Embryonic facial prominence (tissue), 1 donor: ENCODE results near the gene KLHL22.
A peak's percentile ranks its signal among the peaks of the same experiment; 100 is the strongest.
"Not testable (repeated sequence)": the region's sequence is repeated elsewhere in the genome, so short reads cannot be mapped to it uniquely, and the experiment has no call there.

Source experiments
- DNase-seq: peaks from one replicate; pipeline ENCODE4 v3.0.0-alpha.2; 2016; ENCODE audit errors: extremely low spot score

Gene KLHL22

DNA sequence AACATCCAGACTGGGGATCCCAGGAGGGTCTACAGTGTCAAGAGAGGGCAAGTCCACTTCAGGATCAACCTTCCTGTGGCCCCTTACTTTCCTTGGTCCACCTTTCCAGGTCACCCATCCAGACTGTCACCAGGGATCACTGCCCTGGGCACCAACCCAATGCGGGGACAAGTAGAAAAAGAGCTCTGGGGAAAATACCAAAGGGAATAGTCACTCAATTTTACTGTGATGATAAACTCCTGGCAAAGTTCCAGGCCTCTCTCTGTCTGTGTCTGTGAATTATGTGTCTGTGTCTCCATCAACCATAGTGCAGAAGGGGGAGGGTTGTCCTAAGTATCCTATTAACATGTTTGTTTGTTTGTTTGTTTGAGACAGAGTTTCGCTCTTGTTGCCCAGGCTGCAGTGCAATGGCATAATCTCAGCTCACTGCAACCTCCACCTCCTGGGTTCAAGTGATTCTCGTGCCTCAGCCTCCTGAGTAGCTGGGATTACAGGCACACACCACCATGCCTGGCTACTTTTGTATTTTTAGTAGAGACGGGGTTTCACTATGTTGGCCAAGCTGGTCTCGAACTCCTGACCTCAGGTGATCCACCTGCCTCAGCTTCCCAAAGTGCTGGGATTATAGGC, 8.8 kb upstream of the KLHL22 start:
- DNase-seq, result not testable (repeated sequence)

DNA sequence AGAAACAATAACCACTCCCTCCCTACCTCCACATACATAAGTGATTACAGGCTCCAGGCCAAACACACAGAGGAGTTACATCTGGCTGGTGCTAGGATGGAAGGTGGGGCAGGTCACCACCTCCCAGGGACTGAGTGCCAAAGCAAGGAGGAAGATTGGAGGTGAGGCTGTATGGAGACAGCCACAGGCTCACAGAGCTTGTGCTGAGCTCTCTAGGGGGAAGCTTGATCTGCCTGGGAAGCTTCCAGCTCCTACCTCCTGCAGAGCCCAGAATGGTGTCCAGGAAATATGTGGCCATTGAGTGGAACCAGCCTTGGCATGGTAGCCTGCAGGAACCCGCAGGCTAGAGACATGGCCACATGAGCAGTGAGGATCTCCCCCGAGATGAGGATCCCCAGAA, 8.2 kb upstream of the KLHL22 start:
- DNase-seq, result no peak

DNA sequence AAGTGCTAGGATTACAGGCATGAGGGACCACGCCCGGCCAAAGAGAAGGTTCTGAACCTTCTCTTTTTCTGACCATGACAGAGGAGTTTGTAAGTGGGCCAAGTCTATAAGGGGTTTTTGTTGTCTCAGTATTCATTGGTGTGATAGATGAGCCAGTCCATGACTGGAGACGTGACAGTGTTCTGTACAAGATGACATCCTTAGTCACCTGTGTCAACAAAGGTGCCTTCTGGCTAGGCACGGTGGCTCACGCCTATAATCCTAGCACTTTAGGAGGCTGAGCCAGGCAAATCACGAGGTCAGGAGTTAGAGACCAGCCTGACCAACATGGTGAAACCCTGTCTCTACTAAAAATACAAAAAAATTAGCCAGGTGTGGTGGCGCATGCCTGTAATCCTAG, 4.2 kb upstream of the KLHL22 start:
- DNase-seq, result no peak

DNA sequence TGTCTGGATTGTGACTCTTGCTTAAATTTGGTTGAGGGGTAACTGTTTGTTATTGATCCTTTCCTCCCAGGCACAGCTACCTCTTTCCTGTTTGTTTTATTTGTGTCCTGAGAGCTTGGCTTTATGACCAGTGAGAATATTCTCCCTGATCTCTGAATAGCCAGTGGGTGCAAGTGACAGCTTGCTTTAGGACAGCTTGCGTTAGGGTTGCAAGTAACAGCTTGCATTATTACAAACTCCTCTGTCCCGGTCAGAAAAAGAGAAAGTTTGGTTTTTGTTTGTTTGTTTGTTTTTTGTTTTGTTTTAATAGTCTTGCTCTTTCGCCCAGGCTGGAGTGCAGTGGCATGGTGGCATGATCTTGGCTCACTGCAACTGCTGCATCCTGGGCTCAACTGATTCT, 3.3 kb upstream of the KLHL22 start:
- DNase-seq, result no peak

DNA sequence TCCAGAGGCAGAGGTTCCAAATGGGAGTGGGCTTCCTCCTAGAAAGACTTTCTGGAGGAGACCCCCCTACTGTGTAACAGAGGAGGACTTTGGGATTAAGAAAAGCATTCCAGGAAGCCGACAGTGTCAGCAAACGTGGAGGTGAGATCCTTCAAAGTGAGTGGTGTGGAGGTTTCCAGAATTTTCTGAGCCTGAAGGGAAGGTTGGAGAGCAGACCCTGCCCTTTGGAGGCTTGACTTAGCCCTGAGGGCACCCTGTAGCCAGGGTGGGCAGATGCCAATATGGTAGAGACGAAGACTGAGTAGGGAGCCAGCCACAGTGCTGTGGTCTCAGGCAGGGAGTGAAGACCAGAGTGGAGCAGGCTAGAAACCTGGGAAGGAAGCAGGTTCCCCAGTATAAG, 1.8 kb upstream of the KLHL22 start:
- DNase-seq, result no peak

DNA sequence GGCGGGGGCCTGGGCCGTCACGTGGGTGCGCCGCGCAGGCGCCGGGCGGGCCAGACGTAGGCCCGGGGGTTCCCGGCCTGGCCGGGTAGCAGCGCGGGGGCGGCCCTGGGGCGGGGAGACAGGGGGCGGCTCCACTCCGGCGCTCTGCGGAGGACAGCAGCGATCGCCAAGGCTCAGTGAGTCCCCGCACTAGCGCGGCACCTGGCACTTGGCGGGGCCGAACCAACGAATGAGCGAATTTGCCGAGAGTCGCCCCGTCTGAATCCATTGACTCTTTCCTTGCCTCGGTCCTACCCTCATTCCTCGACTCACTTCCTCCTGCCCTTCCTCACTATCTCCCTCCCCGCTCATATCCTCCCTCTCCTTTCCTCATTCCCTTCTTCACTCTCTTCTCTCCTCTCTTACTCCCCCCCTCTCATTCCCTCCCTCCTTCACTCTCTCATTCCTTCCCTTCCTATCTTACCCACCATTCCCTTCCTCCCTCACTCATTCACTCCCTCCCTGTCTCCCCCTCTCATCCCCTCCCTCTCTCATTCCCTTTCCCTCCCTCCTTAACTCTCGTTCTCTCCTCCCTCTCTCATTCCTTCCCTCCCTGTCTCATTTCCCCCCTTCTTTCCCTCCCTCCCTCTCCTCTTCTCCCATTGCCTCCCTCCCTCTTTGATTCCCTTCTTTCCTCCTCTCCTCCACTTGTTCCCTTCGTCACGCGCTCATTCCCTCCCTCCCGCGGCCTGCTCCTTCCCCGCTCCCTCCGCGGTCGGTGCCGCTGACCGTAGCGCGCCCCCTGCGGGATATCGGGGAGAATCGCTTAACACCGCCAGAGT, 476 bp upstream of the KLHL22 start:
- DNase-seq, result peak; percentile 73

DNA sequence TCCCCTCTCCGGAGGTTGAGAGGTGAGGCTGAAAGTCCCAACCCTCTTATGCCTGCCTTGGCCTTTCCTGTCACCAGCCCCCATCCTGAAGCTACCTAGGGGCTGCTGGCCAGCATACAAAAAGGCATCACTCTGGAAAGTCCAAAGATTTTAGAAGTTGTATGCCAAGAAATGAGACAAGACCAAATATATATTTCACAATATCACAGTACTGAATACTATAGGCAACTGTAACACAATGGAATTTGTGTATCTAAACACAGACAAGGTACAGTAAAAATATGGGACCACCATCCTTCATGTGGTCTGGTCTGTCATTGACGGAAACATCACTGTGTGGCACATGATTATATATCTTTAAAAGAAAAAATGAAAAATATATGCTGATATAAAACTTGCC, 4.2 kb downstream of the KLHL22 start:
- DNase-seq, result no peak

DNA sequence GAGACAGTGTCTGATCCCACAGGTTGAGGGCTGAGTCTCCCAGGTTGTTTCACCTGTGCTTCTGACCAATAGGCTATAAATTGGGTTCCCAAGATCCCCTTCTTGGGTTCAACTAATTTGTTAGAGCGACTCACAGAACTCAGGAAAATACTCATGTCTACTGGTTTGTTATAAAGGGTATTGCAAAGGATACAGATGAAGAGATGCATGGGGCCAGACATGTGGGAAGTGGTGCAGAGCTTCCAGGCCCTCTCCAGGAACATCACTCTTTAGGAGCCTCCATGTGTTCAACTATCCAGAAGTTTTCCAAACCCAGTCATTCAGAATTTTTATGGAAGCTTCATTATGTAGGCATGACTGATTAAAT, 4.7 kb downstream of the KLHL22 start:
- DNase-seq, result no peak

DNA sequence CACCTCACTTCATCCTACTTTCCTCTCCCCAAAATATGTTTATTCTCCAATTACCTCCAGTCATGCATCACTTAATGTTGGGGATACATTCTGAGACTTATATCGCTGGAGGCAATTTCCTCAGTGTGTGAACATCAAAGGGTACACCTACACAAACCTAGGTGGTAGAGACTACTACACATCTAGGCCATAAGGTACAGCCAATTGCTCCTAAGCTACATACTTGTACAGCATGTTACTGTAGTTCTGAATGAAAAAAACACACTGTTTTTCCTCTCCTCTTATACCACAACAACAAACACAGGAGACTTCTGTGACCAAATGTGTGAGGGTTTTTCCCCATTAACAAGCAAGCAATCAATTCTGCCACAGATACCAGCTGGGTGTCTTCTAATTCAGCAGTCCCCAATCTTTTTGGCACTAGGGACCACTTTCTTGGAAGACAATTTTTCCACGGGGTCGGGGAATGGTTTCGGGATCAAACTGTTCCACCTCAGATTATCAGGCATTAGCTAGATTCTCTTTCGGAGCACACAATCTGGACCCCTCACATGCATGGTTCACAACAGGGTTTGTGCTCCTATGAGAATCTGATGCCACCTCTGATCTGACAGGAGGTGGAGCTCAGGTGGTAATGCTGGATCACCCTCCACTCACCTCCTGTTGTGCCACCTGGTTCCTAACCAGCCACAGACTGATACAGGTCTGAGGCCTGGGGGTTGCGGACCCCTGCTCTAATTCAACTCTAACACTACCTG, 5.2 kb downstream of the KLHL22 start:
- no peak for DNase-seq

DNA sequence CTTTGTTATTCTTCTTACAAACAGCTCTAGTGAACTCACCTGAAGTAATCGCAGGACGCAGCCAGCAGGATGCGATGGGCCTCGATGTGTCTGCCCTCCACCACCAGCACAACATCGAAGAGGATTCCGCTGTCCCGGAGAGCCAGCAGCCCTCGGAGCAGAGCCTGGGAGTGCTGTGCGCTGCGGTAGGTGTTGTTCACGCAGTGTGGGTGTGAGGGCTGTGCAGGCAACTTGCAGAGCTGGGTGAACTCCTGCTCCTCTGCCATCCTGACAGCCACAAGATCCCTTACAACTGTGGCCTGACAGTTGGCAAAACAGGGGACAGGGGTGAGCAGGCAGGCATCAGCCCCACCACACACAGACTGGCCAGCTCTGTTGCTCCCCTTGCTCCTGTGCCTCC, 6.6 kb downstream of the KLHL22 start:
- no peak for DNase-seq

DNA sequence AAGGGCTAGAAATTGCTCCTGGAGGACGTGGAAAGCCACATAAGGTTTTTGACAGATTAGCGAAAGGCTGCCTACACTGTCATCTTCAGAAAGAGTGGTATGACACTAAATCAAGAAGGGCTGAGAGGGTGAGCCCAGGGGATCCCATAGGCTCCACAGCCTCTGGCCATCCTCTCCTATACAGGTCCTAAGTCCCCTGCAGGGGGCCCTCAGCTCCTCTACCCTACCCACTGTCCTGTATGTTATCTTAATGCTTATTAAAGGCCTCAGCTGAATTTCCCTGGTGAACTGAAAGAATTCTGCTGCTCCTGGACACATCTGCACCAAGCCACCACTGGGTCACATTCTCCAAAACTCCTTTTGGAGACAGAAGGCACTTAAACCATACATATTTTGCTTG, 7.9 kb downstream of the KLHL22 start:
- no peak for DNase-seq

DNA sequence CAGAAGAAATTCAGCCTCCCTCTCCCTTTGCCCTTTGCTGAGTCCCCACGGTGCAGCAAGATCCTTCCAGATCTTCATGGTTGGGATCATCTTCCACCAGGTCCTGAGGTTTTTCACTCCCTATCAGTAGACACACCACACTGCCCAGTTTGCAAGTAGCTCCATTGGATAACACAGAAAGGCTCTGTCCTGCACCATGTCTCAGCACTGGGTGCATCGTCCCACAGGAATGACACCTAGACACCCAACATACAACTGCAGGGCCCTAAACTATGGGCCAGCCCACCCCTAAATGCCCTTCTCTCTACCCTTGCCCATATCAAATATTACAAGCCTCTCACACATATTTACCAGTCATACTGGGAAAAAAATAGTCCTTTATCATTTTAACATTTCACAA, 9.4 kb downstream of the KLHL22 start:
- DNase-seq, result no peak

DNA sequence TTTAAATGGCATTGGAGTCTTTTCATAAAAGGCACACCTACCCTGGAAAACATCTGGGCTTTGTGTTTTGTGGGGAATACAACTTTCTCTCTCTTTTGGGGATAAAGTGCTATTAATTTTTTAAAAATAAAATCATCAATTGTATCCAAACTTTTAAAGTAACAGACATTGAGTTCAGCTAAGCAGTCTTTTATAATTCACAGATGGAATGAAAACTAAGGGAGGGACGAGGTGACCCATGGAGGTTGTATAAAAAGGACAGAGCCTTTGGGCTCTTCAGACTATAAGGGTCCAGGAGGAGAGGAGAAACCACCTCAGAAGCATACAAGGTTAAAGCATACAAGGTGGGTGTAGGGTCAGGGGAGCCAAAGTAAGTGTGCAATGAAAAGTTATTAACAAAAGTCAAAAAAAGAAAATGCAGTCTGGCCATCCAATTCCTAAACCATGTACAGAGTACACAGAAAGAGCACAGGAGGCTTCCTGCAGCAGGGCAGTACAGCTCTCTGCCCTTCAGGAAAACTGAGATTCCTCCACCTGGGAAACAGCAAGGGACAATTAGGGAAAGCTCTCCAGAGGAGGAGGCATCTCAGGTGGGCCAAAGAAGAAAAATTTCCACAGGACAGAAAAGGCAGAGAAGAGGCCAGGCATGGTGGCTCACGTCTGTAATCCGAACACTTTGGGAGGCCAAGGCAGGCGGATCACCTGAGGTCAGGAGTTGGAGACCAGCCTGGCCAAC, 10.5 kb downstream of the KLHL22 start:
- no peak for DNase-seq

DNA sequence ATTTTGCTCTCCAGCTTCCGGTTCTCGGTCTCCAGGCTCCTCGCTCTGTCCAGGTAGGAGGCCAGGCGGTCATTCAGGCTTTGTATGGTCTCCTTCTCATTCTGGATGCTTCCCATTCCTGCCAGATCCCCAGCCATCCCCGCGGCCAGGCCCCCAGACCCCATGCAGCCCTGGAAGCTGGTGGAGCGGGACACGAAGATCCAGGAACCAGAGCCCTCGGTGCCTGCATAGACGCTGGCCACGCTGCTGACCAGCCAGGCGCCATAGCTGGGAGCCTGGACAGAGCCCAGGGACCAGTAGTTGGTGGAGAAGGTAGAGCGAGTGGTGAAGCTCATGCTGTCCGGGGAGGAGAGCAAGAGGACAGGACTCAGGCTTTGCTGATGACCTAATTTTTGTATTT, 11.8 kb downstream of the KLHL22 start:
- DNase-seq, result no peak

DNA sequence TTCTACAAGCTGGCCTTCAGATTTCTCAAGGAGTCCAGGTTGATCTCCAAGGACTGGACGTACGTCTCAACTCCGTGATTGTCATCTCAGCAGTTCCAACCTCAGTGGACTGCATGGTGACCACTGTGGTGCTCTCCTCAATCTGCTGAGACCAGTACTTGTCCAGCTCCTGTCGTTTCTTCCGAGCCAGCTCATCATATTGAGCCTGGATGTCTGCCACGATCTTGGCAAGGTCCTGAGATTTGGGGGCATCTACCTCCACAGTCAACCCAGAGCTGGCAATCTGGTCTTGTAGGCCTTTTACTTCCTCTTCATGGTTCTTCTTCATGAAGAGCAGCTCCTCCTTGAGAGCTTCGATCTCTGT, 12.5 kb downstream of the KLHL22 start:
- DNase-seq, result not testable (repeated sequence)

DNA sequence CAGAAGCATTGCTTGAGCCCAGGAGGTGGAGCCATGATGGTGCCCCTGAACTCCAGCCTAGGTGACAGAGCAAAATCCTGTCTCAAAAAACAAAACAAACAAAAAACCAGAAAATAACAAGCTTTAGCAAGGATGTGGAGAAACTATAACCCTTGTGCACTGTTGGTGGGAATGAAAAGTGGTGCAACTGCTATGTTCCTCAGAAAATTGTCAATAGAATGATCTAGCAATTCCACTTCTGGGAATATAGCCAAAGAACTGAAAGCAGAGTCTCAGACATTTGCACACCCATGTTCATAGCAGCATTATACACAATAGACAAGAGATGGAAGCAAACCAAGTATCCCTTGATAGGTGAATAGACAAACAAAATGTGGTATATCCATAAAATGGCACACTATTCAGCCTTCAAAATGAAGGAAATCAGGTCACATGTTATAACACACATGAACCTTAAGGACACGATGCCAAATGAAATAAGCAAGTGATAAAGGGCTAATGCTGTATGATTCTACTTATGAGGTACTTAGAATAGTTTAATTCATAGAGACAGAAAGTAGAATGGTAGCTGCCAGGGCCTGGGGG, 15.9 kb downstream of the KLHL22 start:
- DNase-seq, result no peak

DNA sequence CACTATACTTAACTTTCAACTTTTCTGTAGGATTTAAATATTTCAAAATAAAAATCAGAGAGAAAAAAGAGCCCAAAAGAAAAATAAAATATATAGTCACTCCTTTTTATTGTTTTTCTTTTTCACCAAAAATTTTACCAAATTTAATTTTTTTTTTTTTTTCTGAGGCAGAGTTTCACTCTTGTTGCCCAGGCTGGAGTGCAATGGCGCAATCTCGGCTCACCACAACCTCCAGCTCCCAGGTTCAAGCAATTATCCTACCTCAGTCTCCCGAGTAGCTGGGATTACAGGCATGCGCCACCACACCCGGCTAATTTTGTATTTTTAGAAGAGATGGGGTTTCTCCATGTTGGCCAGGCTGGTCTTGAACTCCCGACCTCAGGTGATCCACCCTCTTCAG, 17.5 kb downstream of the KLHL22 start:
- not testable (repeated sequence) for DNase-seq

DNA sequence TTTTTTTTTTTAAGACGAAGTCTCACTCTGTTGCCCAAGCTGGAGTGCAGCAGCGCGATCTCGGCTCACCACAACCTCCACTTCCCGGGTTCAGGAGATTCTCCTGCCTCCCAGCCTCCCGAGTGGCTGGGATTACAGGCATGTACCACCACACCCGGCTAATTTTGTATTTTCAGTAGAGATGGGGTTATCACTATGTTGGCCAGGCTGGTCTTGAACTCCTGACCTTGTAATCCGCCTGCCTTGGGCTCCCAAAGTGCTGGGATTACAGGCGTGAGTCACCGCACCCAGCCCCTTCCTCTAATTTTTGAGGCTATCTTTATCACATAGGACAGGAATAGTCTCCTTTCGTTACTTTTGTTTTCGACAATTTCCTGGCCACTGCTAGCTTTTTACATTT, 20.0 kb downstream of the KLHL22 start:
- DNase-seq, result not testable (repeated sequence)

DNA sequence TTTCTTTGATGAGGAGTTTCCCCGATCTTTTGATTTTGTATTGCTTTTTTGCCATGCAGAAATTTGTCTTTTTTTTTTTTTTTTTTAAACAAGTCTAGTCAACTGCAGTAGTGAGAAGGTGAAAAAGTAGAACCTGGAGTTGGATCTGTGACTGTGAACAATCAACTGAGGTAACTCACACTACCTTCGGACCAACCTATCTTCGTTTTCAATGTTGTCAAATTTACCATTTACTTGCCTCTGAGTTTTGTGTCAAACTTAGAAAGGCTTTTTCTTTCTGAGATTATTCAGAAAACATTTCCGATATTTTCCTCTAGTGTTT, 20.5 kb downstream of the KLHL22 start:
- DNase-seq, result no peak

DNA sequence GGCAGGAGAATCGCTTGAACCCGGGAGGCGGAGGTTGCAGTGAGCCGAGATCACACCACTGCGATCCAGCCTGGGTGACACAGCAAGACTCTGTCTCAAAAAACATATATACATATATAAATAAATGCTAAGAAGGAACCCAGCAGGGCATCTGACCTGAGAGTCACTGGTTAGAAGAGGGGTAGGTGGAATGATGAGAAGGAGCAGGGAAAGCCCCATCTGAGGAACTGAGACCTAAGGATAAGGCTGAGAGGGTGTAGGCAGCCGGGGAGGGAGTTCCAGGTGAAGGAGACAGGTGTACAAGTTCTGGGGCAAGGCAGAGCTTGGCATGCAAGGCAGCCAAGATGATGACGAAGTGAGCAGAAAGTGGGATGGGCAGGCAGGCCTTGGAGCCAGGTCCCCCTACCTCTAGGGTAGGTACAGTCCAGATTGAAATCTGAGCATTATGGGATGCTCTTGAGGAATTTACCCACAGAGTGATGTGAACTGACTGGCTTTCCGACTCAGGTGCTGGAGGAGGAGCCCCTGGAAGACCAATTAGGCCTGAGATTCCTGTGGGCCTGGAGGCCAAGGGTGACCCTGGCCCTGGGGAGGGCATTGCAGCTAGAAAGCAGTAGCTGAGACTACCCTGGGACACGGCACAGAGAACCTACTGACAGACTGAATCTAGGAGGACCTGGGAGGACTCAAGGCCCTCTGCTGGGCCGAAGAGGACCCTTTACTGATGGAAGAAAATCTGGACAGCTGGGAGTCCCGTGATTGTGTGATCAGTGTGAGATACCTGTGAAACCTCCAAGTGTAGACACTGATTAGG, 22.8 kb downstream of the KLHL22 start:
- DNase-seq, result no peak

DNA sequence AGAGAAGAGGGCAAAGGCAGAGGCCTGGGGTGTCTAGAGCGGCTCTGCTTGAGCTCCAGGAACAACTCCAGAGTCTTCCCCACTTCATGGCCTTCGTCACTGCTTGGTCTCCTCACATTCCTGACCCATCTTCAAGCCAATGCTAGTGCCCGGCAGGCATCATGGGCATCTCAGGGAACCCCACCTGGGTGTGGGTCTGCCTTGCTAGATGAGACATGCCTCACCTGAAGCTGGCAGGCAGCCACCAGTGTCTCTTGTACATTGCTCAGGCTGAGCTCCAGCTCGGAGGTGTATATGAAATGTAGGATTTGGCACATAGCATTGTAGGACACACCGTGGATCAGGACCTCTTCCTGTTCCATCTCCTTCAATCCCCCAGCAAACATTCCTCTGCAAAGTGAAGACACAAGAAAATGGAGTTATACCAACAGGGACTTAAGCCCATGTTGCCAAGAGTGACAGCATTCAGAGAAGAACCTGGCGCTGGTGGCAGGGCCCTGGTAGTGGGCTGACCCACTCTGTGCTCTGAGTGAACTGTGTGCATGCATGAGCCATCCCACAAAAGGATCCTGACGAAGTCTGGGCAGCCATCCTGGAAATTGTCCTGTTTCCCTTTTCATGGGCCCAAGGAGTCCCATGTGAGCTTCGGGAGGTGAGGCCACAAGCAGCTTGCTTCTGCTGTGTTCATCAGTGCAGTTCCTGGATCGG, 24.3 kb downstream of the KLHL22 start:
- no peak for DNase-seq
